Transverse colon (tissue), 4 donors: ENCODE results near the gene GALNT13. TPM values are rescaled to one million over a fixed set of nuclear protein-coding genes. Genes with fewer than 3 reads are reported as not detected.

ENCODE experiments used
- DNase-seq: peaks from one replicate; pipeline ENCODE4 v3.0.0-alpha.2; 2019
- H3K27ac ChIP-seq, 4 donors: fragments of 200-600 bp; sonication (generic); 2 replicates each; pipeline ENCODE4 v1.5.1; 2016 to 2018; ENCODE audit warnings: inconsistent platforms in 4 of 4
- H3K27me3 ChIP-seq: fragments of 200-600 bp; sonication (generic); 2 replicates; pipeline ENCODE4 v1.5.1; 2017; ENCODE audit warnings: inconsistent platforms
- H3K36me3 ChIP-seq, 4 donors: fragments of 200-600 bp; sonication (generic); 2 replicates each; pipeline ENCODE4 v1.5.1; 2017 to 2019; ENCODE audit warnings: inconsistent platforms in 4 of 4
- H3K4me1 ChIP-seq, 4 donors: fragments of 200-600 bp; sonication (generic); 2 replicates each; pipeline ENCODE4 v1.5.1; 2017 to 2020; ENCODE audit warnings: inconsistent platforms in 4 of 4
- H3K4me3 ChIP-seq, 4 donors: fragments of 200-600 bp; sonication (generic); 1 replicate in 1 of 4; 2 replicates in 3 of 4; pipeline versions ENCODE4 v1.5.1 to v1.6.1; 2017 to 2019; ENCODE audit warnings: inconsistent platforms in 4 of 4
- H3K9me3 ChIP-seq, 2 donors: fragments of 200-600 bp; sonication (generic); 2 replicates each; pipeline ENCODE4 v1.5.1; 2017 to 2019; ENCODE audit warnings: inconsistent platforms in 2 of 2
- EP300 ChIP-seq: sonication (generic); formaldehyde crosslinking; IDR thresholded peaks from one replicate; pipeline ENCODE4 v1.6.1; 2017; ENCODE audit warnings: antibody characterized with exemption, low read depth
- POLR2A ChIP-seq: fragments of 450-650 bp; IDR thresholded peaks from one replicate; pipeline ENCODE4 v1.6.1; 2016; ENCODE audit warnings: antibody characterized with exemption, mild to moderate bottlenecking, moderate library complexity
- POLR2AphosphoS5 ChIP-seq, 3 donors: sonication (generic); formaldehyde crosslinking; IDR thresholded peaks; one replicate each; pipeline ENCODE4 v1.6.1; 2016; ENCODE audit warnings: antibody characterized with exemption in 3 of 3
- WGBS, 2 donors: methylation state at CpG; one replicate each; pipeline ENCODE4 v1.1.5; 2018; ENCODE audit warnings: low coverage in 1 of 2; 5-methylcytosine and 5-hydroxymethylcytosine counted together
- in situ Hi-C, 4 donors: fragments of 200-750 bp; cut with MboI; loops; one replicate each; pipeline versions ENCODE4 v1.15.0 to v1.15.1; 2017; ENCODE audit warnings: low sequenced_read_pairs in 3 of 4, low pct_ligation_motif_present in 1 of 4, low pct_unique_long_range_greater_than_20kb in 1 of 4
- intact Hi-C: fragments of 100-400 bp; cut with DNase I; formaldehyde crosslinking; loops from one replicate; pipeline ENCODE4 v1.15.1; 2023; ENCODE audit warnings: low total_unique reads
- total RNA-seq, 4 donors: library from RNA; depleted of rRNA; stranded (reverse); fragments of >200 nt; gene quantifications; one replicate each; pipeline ENCODE4 v1.1.0, GENCODE V29; 2016
- TF ChIP-seq, protein P1 (sequence below), 5 experiments: fragments of 200-600 bp in 3 of 5; fragments of 450-650 bp in 2 of 5; sonication (generic) in 3 of 5; IDR thresholded peaks; 1 replicate in 2 of 5; 2 replicates in 3 of 5; pipeline ENCODE4 v1.5.1; 2016 to 2017; ENCODE audit warnings: antibody characterized with exemption in 5 of 5, inconsistent platforms in 3 of 5, mild to moderate bottlenecking in 2 of 5, moderate library complexity in 1 of 5

Gene GALNT13
- total RNA-seq, 4 donors from 2014 or later, result 0.41 to 0.95 TPM; not detected in 2

- H3K9me3 ChIP-seq, result no peaks in the 10 kb centered on the region
- no peaks in the 10 kb centered on the region for H3K36me3 ChIP-seq
- in situ Hi-C loops (no loop called here), intact Hi-C loops (no loop called here)
- 90 to 100% methylated on average over 1 of the region's 1 CpG for WGBS, 2 donors
- H3K27me3 ChIP-seq, result no peaks in the 10 kb centered on the region
- no peak for DNase-seq
- TF ChIP-seq, protein P1, sequence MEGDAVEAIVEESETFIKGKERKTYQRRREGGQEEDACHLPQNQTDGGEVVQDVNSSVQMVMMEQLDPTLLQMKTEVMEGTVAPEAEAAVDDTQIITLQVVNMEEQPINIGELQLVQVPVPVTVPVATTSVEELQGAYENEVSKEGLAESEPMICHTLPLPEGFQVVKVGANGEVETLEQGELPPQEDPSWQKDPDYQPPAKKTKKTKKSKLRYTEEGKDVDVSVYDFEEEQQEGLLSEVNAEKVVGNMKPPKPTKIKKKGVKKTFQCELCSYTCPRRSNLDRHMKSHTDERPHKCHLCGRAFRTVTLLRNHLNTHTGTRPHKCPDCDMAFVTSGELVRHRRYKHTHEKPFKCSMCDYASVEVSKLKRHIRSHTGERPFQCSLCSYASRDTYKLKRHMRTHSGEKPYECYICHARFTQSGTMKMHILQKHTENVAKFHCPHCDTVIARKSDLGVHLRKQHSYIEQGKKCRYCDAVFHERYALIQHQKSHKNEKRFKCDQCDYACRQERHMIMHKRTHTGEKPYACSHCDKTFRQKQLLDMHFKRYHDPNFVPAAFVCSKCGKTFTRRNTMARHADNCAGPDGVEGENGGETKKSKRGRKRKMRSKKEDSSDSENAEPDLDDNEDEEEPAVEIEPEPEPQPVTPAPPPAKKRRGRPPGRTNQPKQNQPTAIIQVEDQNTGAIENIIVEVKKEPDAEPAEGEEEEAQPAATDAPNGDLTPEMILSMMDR (IDR thresholded peaks at IDR 0.05), result no peak
- no peak overlapping the region for H3K27ac ChIP-seq
- H3K4me1 ChIP-seq, result no peaks in the 10 kb centered on the region
- no peak overlapping the region for H3K4me3 ChIP-seq
Observed at GRCh38 chr2:154336201-154336600, 464.5 kb downstream of the GALNT13 start.

DNA sequence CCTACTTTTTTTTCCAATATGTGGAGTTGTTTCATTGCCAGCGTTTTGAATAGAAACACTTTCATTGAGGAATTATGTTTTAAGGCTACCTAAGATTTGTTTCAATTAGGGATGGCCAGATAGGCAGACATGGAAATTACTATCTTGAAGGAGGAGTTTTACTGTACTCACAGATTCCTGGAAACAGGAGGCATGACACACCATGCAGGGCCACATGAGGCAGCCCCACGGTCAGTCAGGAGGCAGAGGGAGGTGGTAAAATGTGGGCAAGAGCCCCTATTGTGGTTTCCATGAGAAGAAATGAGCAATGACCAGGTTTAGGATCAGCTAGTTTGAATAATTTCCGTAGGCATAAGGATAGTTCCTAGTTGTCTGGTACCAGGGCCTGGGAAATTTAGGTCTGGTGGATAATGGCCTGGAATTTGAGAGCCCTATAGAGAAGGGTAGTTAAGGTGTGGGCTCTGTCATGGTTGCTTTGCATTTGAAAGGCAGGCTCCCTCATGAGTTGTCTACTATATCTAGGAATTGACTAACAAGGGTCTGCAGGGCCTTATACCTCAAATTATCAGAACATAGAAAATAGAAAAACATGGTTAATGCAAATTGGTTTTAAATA is 466.7 kb downstream of the GALNT13 start:
- no peak for DNase-seq
- H3K27me3 ChIP-seq, result no peaks in the 10 kb centered on the region
- no peak for TF ChIP-seq POLR2AphosphoS5 (IDR thresholded peaks at IDR 0.05)
- no peak for TF ChIP-seq POLR2A
- TF ChIP-seq EP300, result no peak
- TF ChIP-seq, protein P1 (IDR thresholded peaks at IDR 0.05), result no peak
- no peaks in the 10 kb centered on the region for H3K36me3 ChIP-seq
- H3K4me3 ChIP-seq, result no peak overlapping the region
- H3K27ac ChIP-seq, result no peak overlapping the region
- H3K4me1 ChIP-seq, result no peaks in the 10 kb centered on the region
- intact Hi-C loops, result no loop called here
- whole genome bisulfite sequencing, 2 donors, result 48 to 84% methylated on average over 2 to 3 of the region's 3 CpGs
- no peaks in the 10 kb centered on the region for H3K9me3 ChIP-seq
- in situ Hi-C loops, result no loop called here

DNA sequence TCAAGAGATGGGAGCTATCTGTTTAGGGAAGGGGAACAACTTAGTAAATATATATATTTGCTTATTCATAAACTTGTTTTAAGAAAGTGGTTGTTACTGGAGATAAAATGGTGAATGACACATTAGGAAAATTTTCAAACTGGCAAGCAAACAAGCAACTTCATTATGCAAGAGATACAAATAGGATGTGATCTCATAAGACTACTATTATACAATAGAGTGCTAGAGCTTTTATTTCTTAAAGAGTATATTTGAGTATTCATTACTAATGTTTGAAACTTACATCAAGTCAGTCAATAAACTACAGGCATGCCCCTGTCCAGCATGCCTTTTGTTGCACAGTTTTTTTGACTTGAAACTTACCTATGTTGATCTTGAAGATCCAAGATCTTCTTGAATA is 471.6 kb downstream of the GALNT13 start:
- no peaks in the 10 kb centered on the region for H3K27me3 ChIP-seq
- H3K4me1 ChIP-seq, result no peaks in the 10 kb centered on the region
- no peak overlapping the region for H3K4me3 ChIP-seq
- in situ Hi-C loops (no loop called here), intact Hi-C loops (no loop called here)
- H3K27ac ChIP-seq, result no peak overlapping the region
- DNase-seq, result no peak
- TF ChIP-seq, protein P1 (IDR thresholded peaks at IDR 0.05), result no peak
- TF ChIP-seq POLR2A, result no peak
- no peak for TF ChIP-seq POLR2AphosphoS5 (IDR thresholded peaks at IDR 0.05)
- no peak for TF ChIP-seq EP300
- H3K9me3 ChIP-seq, result no peaks in the 10 kb centered on the region
- H3K36me3 ChIP-seq, result no peaks in the 10 kb centered on the region

DNA sequence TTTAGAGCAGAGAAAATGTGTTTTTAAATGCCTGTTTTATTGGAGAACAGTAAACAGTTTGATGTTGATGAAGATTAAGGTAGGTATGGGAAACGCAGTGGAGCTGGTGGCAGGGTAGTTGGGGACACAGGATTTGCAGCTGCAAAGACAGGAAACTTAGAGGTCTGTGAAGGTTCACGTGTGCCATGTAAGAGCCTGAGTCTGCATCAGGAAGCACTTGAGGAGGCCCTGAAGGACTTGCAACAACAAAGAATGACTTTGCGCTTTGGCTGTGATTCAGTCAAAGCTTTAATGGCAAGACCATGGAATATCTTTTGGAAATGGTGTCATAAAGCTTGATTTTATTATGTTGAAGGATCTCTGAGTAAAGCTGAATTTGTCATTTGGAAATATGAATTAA is 479.2 kb downstream of the GALNT13 start:
- 56 to 63% methylated on average over 3 of the region's 3 CpGs for WGBS, 2 donors
- no peaks in the 10 kb centered on the region for H3K4me1 ChIP-seq
- H3K27ac ChIP-seq, result no peak overlapping the region
- DNase-seq, result no peak
- intact Hi-C loops (no loop called here), in situ Hi-C loops (no loop called here)
- no peaks in the 10 kb centered on the region for H3K36me3 ChIP-seq
- TF ChIP-seq, protein P1 (IDR thresholded peaks at IDR 0.05), result no peak
- TF ChIP-seq POLR2A (no peak), EP300 (no peak), POLR2AphosphoS5 (IDR thresholded peaks at IDR 0.05) (no peak)
- H3K4me3 ChIP-seq, result no peak overlapping the region
- no peaks in the 10 kb centered on the region for H3K9me3 ChIP-seq
- H3K27me3 ChIP-seq, result no peaks in the 10 kb centered on the region
